ENCODE measurements around the gene KLHL29.

GRCh38 chr2:23410596-23410995, 25.6 kb downstream of the KLHL29 start:
- TF ChIP-seq EZH2phosphoT487 (IDR thresholded peaks at IDR 0.05; ENCODE audit: borderline replicate concordance), result no peak
- TF ChIP-seq, protein P1, sequence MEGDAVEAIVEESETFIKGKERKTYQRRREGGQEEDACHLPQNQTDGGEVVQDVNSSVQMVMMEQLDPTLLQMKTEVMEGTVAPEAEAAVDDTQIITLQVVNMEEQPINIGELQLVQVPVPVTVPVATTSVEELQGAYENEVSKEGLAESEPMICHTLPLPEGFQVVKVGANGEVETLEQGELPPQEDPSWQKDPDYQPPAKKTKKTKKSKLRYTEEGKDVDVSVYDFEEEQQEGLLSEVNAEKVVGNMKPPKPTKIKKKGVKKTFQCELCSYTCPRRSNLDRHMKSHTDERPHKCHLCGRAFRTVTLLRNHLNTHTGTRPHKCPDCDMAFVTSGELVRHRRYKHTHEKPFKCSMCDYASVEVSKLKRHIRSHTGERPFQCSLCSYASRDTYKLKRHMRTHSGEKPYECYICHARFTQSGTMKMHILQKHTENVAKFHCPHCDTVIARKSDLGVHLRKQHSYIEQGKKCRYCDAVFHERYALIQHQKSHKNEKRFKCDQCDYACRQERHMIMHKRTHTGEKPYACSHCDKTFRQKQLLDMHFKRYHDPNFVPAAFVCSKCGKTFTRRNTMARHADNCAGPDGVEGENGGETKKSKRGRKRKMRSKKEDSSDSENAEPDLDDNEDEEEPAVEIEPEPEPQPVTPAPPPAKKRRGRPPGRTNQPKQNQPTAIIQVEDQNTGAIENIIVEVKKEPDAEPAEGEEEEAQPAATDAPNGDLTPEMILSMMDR (conservative IDR thresholded peaks at IDR 0.05; ENCODE audit: low read length), result no peak

Measured in Loucy (cell line).